Right ventricle myocardium superior (tissue), 1 donor: ENCODE data around the gene KIF18B. TPM values are rescaled to one million over a fixed set of nuclear protein-coding genes. Genes with fewer than 3 reads are reported as not detected.
"Not testable (repeated sequence)": the region's sequence is repeated elsewhere in the genome, so short reads cannot be mapped to it uniquely, and the experiment has no call there.

Source experiments
- ATAC-seq: fragments of 200-7000 bp; cut with Tn5 transposase; one replicate; pipeline ENCODE4 v1.9.1; 2020; ENCODE audit warnings: mild to moderate bottlenecking; ENCODE audit not compliant: poor library complexity
- DNase-seq: peaks from one replicate; pipeline ENCODE4 v3.0.0-alpha.2; 2020
- intact Hi-C: fragments of 100-400 bp; cut with DNase I; formaldehyde crosslinking; loops from one replicate; pipeline ENCODE4 v1.11.2; 2022
- total RNA-seq: library from RNA; stranded (reverse); fragmentation: NEBNext Ultra II Directional; extraction: Animal tissue kit (Norgen Biotek cat#: 25700); gene quantifications from one replicate; pipeline ENCODE4 v1.2.1, GENCODE V29; 2021
- donor health status: DM: no; HTN: yes; CAD: no; lungs with severe emphysema.

Gene KIF18B
- total RNA-seq, 1 donor from 2014 or later, result 1.8 TPM

- intact Hi-C loops, result no loop called here
- no peak for DNase-seq
- no peak for ATAC-seq
Measured at GRCh38 chr17:44948315-44948795, 782 bp upstream of the KIF18B start.

DNA sequence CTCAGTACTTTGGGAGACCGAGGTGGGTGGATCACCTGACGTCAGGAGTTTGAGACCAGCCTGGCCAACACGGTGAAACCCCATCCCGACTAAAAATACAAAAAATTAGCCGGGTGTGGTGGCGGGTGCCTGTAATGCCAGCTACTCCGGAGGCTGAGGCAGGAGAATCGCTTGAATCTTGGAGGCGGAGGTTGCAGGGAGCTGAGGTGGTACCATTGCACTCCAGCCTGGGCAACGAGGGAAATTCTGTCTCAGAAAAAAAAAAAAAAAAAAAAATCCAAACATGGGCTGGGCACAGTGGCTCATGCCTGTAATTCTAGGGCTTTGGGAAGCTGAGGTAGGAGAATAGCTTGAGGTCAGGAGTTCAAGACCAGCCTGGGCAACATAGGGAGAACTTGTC is 1.9 kb downstream of the KIF18B start:
- intact Hi-C loops, DNase-seq, ATAC-seq: not testable (repeated sequence)

- DNase-seq (no peak), ATAC-seq (no peak)
- intact Hi-C loops, result no loop called here
Measured at GRCh38 chr17:44942456-44942855, 5.1 kb downstream of the KIF18B start.

DNA sequence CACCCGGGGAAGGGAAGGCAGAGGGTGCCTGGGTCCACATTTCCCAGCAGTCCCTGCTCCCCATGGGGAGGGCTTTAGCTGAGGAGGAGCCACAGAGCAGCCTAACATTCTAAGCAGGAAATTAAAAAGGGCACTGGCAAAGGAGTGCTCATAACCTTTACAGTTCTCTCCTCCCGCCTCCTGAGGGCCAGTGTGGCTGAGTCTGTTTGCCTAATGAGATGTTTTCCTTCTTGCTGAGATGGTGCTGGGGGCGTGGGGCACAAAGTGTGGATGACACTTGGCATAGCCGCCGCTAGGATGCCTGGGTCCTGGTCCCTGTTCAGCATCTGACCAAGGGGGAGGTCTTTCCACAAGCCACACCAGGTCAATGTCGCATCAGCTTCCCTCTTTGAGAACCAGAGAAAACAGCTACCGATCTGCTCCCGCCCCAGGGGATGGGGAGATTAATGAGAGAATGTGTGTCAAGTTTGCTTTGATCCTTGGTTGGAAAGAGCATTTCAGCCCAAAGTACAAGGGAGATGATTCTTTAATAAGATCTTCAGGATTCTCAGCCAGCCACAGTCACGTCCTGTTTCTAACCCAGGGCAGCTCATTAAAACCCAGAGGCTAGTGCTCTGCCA is 5.8 kb downstream of the KIF18B start:
- intact Hi-C loops, result no loop called here
- ATAC-seq (peak; percentile 26), DNase-seq (no peak)

- ATAC-seq (no peak), DNase-seq (no peak)
- intact Hi-C loops, result no loop called here
Measured at GRCh38 chr17:44940768-44941167, 6.8 kb downstream of the KIF18B start.

GRCh38 chr17:44940317-44940716 is 7.3 kb downstream of the KIF18B start:
- DNase-seq (no peak), ATAC-seq (peak; percentile 42)
- intact Hi-C loops, result no loop called here

DNA sequence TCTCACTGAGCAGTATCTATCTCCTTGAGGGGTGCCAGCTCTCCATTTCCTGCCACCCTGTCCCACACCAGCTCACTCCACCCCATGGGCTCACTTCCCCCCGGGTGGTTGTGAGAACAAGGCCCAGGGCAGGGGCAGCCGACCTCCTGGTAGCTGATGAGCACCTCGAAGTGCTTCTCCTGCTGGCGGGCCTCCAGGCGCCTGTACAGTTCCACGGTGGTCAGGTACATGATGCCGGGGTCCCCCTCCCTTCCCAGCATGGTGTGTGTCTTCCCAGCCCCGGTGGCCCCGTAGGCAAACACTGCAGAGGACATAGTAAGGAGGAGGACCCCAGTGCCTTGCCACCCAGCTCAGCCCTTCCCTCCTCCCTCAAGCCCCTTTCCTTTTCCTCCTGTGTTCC is 12.5 kb downstream of the KIF18B start:
- intact Hi-C loops, result no loop called here
- ATAC-seq (no peak), DNase-seq (no peak)

DNA sequence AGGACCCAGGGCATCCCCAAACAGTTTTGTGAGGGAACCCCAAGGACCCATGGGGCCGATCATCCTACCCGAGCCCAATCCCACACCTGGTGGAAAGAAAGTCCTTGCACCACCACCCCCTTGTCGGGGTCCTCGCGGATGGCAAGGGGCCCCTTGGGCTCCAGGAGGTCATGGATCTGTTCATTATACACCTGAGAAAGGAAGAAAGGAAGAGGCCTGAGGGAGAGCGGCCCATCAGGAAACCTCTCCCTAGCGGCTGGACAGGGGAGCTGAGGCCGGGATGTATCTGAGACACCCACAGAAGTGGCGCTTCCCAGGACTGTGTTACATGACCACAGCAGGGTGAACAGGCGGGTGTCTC is 12.8 kb downstream of the KIF18B start:
- intact Hi-C loops, result no loop called here
- no peak for ATAC-seq
- no peak for DNase-seq

GRCh38 chr17:44933824-44934744 is 13.5 kb downstream of the KIF18B start:
- ATAC-seq (no peak), DNase-seq (no peak)
- intact Hi-C loops, result no loop called here

DNA sequence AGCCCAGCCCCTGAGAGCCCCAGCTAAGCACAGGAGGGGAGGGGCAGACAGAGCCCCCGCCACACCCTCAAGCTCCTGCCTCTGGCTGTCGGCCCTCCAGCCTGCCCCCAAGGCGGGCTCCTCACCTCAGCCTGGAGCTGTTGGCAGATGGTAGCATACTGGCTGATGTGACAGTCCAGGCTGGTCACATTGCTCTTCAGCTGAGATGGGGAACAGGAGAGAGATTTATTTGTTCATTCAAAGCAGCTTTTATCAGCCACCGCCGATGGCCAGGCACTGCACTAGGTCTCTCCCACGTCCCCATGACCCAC is 14.8 kb downstream of the KIF18B start:
- DNase-seq (no peak), ATAC-seq (peak; percentile 69)
- intact Hi-C loops, result no loop called here

DNA sequence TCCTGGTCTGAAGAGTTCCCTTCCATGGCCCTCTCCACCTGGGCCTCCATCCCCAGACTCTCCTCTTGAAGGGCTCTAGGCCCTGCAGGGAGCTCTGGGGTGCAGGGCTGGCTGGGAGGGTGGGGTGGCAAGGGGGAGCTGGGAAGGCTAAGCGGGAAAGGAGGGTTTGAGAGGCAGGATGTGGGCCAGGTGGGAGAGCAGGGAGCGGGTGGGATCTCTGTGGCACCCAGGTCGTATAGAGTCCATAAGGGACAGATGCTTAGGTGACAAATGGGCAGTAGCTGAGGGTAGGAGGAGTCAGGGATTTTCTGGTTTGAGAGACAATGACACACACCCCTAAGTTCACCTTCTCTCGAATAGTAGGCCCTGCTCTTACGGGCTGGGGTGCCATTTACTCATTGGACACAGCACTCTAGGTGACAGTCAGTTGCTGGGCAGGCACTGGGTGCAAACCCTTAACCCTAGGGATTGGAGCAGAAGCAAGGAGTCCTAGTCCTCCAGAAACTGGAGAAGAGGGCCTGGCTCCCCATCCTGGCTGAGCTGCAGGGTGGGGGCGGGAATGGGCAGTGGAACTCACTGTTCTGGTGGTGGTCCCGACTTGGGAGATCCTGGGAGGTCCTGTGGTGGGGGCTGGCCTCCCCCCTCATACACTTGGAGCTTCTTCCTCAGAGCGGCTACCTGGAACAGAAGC is 15.3 kb downstream of the KIF18B start:
- DNase-seq, result no peak
- peak; percentile 11 for ATAC-seq

GRCh38 chr17:44931376-44931775 is 16.2 kb downstream of the KIF18B start:
- intact Hi-C loops, result no loop called here
- DNase-seq (no peak), ATAC-seq (peak; percentile 44)

More for the DNA sequence above, 15.3 kb downstream of the KIF18B start:
- intact Hi-C loops, result no loop called here

- DNase-seq, result no peak
- intact Hi-C loops, result no loop called here
- no peak for ATAC-seq
Measured at GRCh38 chr17:44930667-44931066, 16.9 kb downstream of the KIF18B start.

DNA sequence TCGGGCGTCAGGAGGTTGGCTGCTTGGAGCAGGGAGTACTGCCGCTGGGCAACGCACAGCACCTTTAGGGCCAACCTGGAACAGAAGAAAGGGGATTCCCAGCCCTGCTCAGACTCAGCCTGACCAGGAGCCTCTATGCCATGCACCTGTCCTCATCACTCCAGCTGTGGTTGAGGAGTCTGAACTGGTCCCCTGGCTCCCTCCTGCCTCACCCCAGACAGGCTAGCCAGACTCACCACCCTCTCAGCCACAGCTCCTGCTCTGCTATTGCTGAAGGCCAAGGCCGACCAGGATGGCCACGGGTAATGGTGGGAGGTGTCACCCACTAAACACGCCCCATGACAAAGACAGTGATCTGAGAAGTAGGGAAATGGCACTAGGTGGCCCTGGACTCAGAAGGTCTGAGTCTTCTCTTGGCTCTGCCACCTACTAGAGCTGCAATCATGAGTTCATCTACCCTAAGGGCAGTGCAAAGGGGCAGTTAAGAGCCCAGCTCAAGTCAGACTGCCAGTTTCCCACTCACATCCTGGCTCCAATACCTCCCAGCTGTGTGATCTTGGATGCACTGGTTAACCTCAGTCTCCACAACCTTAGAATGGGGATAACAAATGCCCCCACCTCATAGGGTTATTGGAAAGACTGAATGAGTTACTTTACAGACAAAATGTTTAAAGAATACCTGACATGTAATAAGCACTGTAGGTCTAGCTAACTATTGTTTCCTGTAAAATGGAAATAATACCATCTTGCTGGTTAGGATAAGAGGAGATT is 18.4 kb downstream of the KIF18B start:
- ATAC-seq, result no peak
- DNase-seq, result no peak
- intact Hi-C loops, result no loop called here

DNA sequence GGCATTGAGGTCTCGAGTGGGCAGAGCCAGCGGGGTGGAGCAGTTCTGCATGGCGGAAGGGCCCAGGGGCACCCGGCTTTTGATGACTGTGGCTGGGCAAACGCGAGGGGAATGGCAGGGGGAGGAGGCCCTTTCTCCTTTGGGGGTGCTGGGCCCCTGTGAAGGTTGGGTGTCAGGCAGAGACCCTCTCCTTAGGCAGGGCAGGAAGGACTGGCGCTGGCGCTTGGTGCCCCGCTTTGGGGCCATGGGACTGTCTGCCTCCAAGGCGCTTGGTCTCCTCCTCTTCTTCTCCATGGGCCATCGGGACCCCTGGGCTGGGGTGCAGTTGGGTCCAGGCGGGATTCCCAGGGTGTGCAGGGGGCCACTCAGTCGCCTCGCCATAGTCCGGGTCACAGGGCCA is 19.4 kb downstream of the KIF18B start:
- no peak for ATAC-seq
- no peak for DNase-seq
- intact Hi-C loops, result no loop called here

- DNase-seq, result no peak
- no peak for ATAC-seq
- intact Hi-C loops, result no loop called here
Measured at GRCh38 chr17:44927696-44928095, 19.9 kb downstream of the KIF18B start.

- ATAC-seq (no peak), DNase-seq (no peak)
- intact Hi-C loops, result no loop called here
Measured at GRCh38 chr17:44926821-44927525, 20.6 kb downstream of the KIF18B start.
